Stimulated activated naive CD8-positive, alpha-beta T cell treated with anti-CD3 and anti-CD28 coated beads, Interleukin-15, Interleukin-2, amounts not matched to agents 100 ng/mL and 50 ng/mL, for 24 hours (primary cell): ENCODE measurements around the gene HENMT1.
"Not testable (repeated sequence)": the region's sequence is repeated elsewhere in the genome, so short reads cannot be mapped to it uniquely, and the experiment has no call there.

ENCODE experiments used
- H3K27ac Mint-ChIP-seq: one replicate; pipeline ENCODE4 v1.8.0; 2021; ENCODE audit warnings: mild to moderate bottlenecking, mixed read lengths
- H3K27me3 Mint-ChIP-seq: one replicate; pipeline ENCODE4 v1.8.0; 2021; ENCODE audit warnings: mixed read lengths
- H3K36me3 Mint-ChIP-seq: one replicate; pipeline ENCODE4 v1.8.0; 2021; ENCODE audit warnings: low read depth, mixed read lengths
- H3K4me1 Mint-ChIP-seq: one replicate; pipeline ENCODE4 v1.8.0; 2021; ENCODE audit warnings: low read depth, mixed read lengths
- H3K4me3 Mint-ChIP-seq: one replicate; pipeline ENCODE4 v1.8.0; 2021; ENCODE audit warnings: mild to moderate bottlenecking, mixed read lengths
- H3K9me3 Mint-ChIP-seq: one replicate; pipeline ENCODE4 v1.8.0; 2021; ENCODE audit warnings: mixed read lengths

Gene HENMT1

DNA sequence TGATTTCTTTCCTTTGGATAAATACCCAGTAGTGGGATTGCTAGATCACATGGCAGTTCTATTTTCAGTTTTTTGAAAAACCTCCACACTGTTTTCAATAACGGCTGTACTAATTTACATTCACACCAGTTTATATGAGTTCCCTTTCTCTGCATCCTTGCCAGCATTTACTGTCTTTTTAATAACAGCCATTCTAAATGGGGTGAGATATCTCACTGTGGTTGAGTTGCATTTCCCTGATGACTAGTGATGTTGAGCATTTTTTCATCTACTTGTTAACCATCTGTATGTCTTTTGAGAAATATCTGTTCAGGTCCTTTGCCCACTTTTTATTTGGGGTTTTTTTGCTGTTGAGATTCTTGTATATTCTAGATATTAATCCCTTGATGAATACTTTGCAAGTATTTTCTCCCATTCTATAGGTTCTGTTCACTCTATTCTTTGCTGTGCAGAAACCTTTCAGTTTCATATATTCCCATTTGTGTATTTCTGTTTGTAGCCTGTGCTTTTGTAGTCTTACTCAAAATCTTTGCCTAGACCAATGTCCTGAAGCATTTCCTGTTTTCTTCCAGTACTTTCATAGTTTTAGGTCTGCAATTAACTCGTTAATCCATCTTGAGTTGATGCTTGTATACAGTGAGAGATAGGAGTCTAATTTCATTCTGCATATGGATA is 7.3 kb downstream of the HENMT1 start:
- Mint-ChIP-seq H3K27me3 (no peaks in the 10 kb centered on the region), H3K27ac (no peak overlapping the region), H3K36me3 (peaks cover 65% of the 10 kb centered on the region), H3K4me1 (peaks cover 26% of the 10 kb centered on the region), H3K9me3 (no peaks in the 10 kb centered on the region), H3K4me3 (no peak overlapping the region)

DNA sequence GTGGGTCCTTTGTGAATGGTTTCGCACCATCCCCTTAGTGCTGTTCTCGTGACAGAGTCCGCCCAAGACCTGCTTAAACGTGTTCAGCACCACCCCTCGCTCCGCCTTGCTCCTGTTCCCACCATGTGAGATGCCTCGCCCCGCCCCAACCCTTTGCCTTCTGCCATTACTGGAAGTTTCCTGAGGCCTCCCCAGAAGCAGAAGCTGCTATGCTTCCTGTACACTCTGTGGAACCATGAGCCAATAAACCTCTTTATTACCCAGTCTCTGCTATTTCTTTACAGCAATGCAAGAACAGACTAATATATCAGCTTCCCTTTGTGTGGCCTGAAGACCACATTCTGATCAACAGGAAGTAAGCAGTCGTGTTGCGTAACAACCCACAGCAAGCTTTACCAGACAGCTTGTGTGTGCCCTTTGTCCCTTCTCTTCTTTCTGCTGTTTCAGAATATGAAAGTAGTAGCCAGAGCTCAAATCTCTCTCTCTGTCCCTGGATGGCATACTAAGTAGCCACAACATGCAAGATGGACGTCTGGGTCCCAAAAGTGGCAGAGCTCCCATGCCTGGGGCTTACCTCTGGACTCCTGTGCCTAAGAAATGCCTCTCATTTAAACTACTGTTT is 14.1 kb downstream of the HENMT1 start:
- no peaks in the 10 kb centered on the region for H3K27me3 Mint-ChIP-seq
- peak overlapping the region; percentile 59 for H3K4me3 Mint-ChIP-seq
- H3K4me1 Mint-ChIP-seq, result peaks cover 63% of the 10 kb centered on the region
- H3K36me3 Mint-ChIP-seq, result peaks cover 52% of the 10 kb centered on the region
- H3K27ac Mint-ChIP-seq, result peak overlapping the region; percentile 88
- no peaks in the 10 kb centered on the region for H3K9me3 Mint-ChIP-seq

DNA sequence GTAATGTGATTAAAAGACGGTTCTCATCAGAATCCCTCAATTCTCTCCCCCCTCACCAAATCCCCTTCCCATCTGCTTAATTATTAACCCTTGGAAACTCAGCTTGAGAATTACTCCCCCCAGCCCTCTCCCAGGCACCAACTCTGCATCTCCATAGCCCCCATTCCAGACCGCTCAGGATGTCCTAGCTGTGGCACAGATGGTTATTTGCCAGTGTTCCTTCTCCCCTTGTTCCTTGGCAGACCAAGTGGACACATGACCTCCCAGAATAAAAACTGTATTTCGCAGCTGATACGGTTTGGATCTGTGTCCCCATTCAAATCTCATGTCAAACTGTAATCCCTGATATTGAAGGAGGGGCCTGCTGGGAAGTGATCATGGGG is 14.6 kb downstream of the HENMT1 start:
- Mint-ChIP-seq H3K27me3 (no peaks in the 10 kb centered on the region), H3K9me3 (no peaks in the 10 kb centered on the region), H3K27ac (peak overlapping the region; percentile 88), H3K36me3 (peaks cover 47% of the 10 kb centered on the region), H3K4me1 (peaks cover 67% of the 10 kb centered on the region), H3K4me3 (peak overlapping the region; percentile 59)

DNA sequence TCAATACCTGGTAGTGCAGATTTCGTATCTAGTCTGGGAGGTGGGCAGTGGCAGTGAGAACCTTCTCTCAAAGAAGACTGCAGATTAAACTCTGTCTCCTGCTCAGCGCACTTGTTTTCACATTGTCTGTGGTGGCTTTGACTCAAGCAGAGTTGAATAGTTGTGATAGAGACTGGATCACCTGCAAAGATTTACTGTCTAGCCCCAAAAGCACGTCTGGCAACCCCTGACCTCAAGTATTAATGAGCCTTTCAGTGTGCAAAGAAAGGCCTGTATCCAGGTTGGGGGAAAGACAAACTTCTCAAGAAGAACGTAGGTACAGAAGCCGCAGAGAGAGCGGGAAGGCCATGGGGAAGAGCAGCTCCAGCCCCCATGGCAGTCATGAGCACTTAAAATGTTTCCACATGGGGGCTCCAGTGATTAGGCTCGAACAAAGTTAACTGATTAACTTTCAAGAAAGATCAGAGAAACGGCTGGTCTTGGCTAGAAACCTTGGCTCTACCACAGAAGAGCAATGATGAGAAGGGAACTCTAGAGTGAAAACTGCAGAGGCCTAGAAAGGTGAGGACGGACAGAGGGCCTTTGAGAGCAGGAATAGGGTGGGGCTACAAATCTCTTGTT is 15.2 kb downstream of the HENMT1 start:
- H3K9me3 Mint-ChIP-seq, result no peaks in the 10 kb centered on the region
- peak overlapping the region; percentile 59 for H3K4me3 Mint-ChIP-seq
- H3K27ac Mint-ChIP-seq, result peak overlapping the region; percentile 88
- peaks cover 42% of the 10 kb centered on the region for H3K36me3 Mint-ChIP-seq
- H3K27me3 Mint-ChIP-seq, result no peaks in the 10 kb centered on the region
- peaks cover 68% of the 10 kb centered on the region for H3K4me1 Mint-ChIP-seq

DNA sequence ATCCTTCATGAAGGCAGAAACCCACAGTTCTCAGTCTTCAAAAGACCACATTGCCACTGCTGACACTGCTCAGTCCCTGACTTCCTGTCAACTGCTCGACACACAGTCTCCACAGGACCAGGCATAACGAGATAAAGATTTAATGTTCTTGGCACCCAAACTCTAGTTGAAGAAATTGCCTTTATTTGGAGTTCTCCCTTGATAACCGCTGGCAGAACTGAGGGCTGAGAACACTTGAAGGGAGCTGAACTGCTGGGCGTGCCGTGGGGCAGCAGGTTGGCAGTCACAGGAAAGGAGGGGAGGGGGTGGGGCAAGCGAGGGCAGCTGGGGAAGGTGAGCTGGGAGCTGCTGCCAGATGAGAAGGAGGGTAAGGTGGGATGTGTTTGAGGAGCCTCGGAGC is 15.9 kb downstream of the HENMT1 start:
- H3K9me3 Mint-ChIP-seq, result peaks cover 3% of the 10 kb centered on the region
- H3K36me3 Mint-ChIP-seq, result peaks cover 41% of the 10 kb centered on the region
- peak overlapping the region; percentile 88 for H3K27ac Mint-ChIP-seq
- peak overlapping the region; percentile 53 for H3K4me3 Mint-ChIP-seq
- H3K27me3 Mint-ChIP-seq, result no peaks in the 10 kb centered on the region
- H3K4me1 Mint-ChIP-seq, result peaks cover 75% of the 10 kb centered on the region

DNA sequence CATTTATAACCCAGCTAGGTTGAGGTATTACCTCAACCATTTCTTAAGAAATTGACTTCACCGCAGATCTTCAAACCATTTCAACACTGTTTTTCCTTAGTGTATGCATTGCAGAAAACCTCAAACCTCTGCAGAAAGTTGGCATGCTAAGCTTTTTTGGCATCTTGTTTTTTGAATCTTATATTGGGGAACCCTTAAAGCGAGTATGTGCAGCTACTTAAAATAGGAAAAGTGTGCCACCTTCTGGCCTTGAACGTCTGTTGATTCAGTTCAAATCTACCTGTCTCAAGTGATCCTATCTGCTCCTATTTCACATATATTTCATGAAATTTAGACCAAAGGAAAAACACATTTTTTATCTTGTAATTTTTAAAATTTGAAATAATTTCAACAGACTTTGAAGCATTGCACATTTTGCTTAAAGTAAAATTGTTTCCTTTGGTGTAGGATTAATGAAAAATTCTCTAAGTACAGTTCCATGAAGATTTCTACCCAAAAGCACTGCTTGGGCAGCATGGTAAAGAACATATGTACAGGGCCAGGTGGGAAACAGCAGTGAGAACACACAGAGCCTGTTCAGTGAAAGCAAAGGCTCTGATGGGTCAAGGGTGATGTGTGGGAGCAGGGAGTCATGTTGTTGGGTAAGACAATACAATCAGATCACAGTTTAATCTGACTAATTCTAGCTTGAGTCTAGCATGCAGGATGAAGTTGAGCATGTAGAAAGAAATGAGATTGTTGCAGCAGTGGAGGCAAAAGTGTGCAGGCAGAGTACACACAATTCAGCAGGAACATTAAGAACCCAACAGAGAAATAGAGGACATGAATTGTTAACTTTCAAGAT is 17.2 kb downstream of the HENMT1 start:
- Mint-ChIP-seq H3K27ac (peak overlapping the region; percentile 7), H3K4me1 (peaks cover 81% of the 10 kb centered on the region), H3K4me3 (peak overlapping the region; percentile 31), H3K36me3 (peaks cover 36% of the 10 kb centered on the region), H3K27me3 (no peaks in the 10 kb centered on the region), H3K9me3 (peaks cover 3% of the 10 kb centered on the region)

DNA sequence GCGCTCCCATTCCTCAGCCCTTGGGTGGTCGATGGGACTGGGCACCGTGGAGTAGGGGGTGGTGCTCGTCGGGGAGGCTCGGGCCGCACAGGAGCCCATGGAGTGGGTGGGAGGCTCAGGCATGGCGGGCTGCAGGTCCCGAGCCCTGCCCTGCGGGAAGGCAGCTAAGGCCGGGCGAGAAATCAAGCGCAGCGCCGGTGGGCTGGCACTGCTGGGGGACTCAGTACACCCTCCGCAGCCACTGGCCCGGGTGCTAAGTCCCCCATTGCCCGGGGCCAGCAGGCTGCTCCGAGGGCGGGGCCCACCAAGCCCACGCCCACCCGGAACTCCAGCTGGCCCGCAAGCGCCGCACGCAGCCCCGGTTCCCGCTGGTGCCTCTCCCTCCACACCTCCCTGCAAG is 20.0 kb downstream of the HENMT1 start:
- Mint-ChIP-seq H3K36me3 (peaks cover 24% of the 10 kb centered on the region), H3K4me1 (peaks cover 56% of the 10 kb centered on the region)
- not testable (repeated sequence) for H3K27ac Mint-ChIP-seq, H3K27me3 Mint-ChIP-seq, H3K4me3 Mint-ChIP-seq, H3K9me3 Mint-ChIP-seq

DNA sequence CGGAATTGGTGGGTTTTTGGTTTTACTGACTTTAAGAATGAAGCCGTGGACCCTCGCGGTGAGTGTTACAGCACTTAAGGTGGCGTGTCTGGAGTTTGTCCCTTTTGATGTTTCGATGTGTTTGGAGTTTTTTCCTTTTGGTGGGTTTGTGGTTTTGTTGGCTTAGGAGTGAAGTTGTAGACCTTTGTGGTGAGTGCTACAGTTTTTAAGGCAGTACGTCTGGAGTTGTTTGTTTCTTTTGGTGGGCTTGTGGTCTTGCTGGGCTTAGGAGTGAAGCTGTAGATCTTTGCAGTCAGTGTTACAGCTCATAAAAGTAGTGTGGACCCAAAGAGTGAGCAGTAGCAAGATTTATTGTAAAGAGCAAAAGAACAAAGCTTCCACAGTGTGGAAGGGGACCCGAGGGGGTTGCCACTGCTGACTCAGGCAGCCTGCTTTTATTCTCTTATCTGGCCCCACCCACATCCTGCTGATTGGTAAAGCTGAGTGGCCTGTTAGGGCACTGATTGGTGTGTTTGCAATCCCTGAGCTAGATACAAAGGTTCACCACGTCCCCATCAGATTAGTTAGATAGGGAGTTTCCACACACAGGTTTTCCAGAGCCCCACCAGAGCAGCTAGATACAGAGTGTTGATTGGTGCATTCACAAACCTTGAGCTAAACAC is 20.9 kb downstream of the HENMT1 start:
- peak overlapping the region; percentile 98 for H3K27ac Mint-ChIP-seq
- peaks cover 47% of the 10 kb centered on the region for H3K4me1 Mint-ChIP-seq
- H3K27me3 Mint-ChIP-seq, result no peaks in the 10 kb centered on the region
- H3K4me3 Mint-ChIP-seq, result peak overlapping the region; percentile 76
- peaks cover 3% of the 10 kb centered on the region for H3K9me3 Mint-ChIP-seq
- peaks cover 24% of the 10 kb centered on the region for H3K36me3 Mint-ChIP-seq

DNA sequence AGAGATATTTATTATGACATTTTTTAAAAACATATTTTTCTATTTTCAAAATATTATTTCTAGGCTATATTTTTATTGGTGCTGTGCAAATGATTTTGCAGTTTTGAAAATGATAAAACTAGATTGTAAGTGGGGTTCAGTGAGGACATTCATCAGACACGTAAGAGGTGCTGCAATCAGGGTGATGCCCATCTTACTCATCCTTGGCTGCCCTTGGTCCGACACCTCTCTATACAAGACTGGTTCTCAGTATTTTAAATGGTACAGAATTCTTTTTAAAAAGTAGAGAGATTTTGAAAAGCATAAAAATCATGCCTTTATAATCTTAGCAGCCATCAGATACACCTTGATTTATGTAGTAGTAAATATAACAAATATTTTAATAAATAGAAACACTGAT is 24.0 kb downstream of the HENMT1 start:
- H3K36me3 Mint-ChIP-seq, result peaks cover 24% of the 10 kb centered on the region
- H3K9me3 Mint-ChIP-seq, result peaks cover 3% of the 10 kb centered on the region
- no peak overlapping the region for H3K27ac Mint-ChIP-seq
- H3K4me3 Mint-ChIP-seq, result no peak overlapping the region
- H3K27me3 Mint-ChIP-seq, result no peaks in the 10 kb centered on the region
- peaks cover 17% of the 10 kb centered on the region for H3K4me1 Mint-ChIP-seq

DNA sequence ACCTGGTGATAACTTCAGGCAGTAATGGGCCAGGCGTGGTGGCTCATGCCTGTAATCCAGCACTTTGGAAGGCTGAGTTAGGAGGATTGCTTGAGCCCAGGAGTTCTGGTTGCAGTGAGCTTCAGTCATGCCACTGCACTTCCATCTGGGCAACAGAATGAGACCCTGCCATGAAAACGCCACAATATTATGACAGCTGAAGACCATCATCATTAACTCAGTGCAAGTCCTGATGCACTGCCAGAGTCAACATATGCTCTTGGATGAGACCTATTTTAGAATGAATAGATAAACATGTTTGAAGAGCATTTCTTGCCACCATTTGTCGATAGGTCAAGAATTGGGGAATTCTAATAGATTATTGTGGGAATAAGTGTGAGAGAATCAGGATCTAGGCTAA is 26.4 kb downstream of the HENMT1 start:
- Mint-ChIP-seq H3K4me3 (no peak overlapping the region), H3K9me3 (no peaks in the 10 kb centered on the region), H3K27me3 (no peaks in the 10 kb centered on the region), H3K4me1 (peaks cover 1% of the 10 kb centered on the region), H3K27ac (no peak overlapping the region), H3K36me3 (peaks cover 28% of the 10 kb centered on the region)

DNA sequence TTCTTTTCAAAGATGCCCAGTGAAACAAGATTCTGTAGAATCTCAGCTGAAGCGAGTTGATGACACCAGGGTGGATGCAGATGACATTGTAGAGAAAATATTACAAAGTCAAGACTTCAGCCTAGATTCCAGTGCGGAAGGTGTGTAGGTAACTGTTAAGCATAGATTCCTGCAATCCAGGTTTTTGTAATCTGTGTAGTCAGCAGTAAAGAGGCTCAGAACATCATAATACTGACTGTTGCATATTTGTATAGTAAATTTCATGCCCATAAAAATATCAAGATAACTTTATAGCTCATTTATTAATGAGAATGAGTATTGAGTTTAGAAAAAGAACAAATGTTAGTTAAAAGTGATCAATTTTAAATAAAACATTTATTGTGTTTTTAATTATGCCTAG is 32.2 kb downstream of the HENMT1 start:
- Mint-ChIP-seq H3K27ac (no peak overlapping the region), H3K27me3 (no peaks in the 10 kb centered on the region), H3K4me1 (no peaks in the 10 kb centered on the region), H3K9me3 (no peaks in the 10 kb centered on the region), H3K4me3 (no peak overlapping the region), H3K36me3 (peaks cover 19% of the 10 kb centered on the region)

DNA sequence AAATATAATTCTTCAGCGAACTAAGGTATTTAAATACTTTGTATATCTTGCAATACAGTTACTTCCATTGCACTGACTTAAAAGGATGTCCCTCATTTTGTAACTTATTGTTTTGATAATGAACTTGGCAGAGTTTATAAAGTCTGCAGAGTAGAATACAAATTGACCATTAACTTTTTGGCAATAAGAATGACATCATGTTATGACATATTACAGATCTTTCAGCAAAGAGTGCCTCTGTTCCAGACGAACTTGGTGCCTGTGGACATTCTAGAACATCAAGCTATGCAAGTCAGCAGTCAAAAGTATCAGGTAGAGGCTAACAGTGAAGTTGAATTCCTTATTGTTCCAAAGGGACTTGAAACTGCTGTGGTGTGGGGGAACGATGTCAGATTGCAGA is 32.9 kb downstream of the HENMT1 start:
- Mint-ChIP-seq H3K36me3 (peaks cover 19% of the 10 kb centered on the region), H3K9me3 (no peaks in the 10 kb centered on the region), H3K4me1 (no peaks in the 10 kb centered on the region)

DNA sequence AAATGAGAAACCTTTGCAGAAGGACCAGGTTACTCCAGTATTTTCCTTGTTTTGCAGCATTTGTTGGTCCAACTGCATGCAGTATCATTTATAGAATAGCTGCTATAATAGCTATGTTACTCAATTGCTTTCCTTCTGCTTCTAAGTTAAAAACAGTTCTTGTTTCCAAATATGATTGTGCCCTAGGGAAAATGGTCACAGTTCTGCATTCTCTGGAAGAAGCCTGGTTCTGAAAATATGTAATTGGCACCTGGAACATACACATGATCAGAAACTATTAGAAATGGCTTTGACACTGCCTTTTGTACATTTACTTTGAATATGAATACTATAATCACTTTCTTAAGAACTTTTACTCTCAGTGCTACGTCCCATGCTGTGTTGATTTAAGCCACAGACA is 33.6 kb downstream of the HENMT1 start:
- H3K4me3 Mint-ChIP-seq, result no peak overlapping the region
- H3K27ac Mint-ChIP-seq, result no peak overlapping the region
- H3K9me3 Mint-ChIP-seq, result no peaks in the 10 kb centered on the region
- H3K36me3 Mint-ChIP-seq, result peaks cover 21% of the 10 kb centered on the region
- H3K4me1 Mint-ChIP-seq, result no peaks in the 10 kb centered on the region
- H3K27me3 Mint-ChIP-seq, result no peaks in the 10 kb centered on the region

More for the DNA sequence above, 32.9 kb downstream of the HENMT1 start:
- Mint-ChIP-seq H3K27me3 (no peaks in the 10 kb centered on the region), H3K4me3 (no peak overlapping the region), H3K27ac (no peak overlapping the region)

DNA sequence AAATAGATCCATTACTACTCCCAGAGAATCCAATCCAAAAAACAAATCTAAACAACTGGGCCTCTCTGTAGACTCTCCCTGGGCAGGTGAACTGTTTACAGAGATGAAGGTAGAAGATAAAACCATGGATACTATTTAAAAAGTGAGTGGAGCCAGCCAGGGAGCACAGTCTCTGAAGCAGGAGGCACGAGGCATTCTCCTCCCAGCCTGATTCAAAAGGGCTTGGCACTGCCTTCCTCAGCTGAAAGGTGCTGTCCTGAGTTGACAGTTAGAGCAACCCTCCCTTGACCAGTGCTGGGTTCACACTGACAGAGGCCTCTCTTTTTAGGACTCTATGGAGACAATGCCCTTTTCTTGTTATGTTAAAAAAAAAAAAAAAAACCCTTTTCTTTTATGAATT is 36.8 kb downstream of the HENMT1 start:
- peaks cover 27% of the 10 kb centered on the region for H3K36me3 Mint-ChIP-seq

More for the DNA sequence above, 36.8 kb downstream of the HENMT1 start:
- Mint-ChIP-seq H3K27me3 (no peaks in the 10 kb centered on the region), H3K4me3 (no peak overlapping the region), H3K9me3 (no peaks in the 10 kb centered on the region), H3K4me1 (no peaks in the 10 kb centered on the region), H3K27ac (no peak overlapping the region)
